Stimulated activated effector memory CD8-positive, alpha-beta T cell treated with anti-CD3 and anti-CD28 coated beads, Interleukin-12 subunit alpha, Interleukin-12 subunit beta, amount 100 ng/mL, for 72 hours (primary cell): ENCODE results near the gene ANO1.

Source experiments
- ATAC-seq: fragments of 150-1000 bp; cut with Tn5 transposase; 2 replicates; pipeline ENCODE4 v1.10.0; 2021
- DNase-seq, 2 donors: peaks; one replicate each; pipeline ENCODE4 v3.0.0; 2021 to 2022; ENCODE audit warnings: low spot score in 2 of 2
- H3K27ac Mint-ChIP-seq: one replicate; pipeline ENCODE4 v1.8.0; 2022; ENCODE audit warnings: mild to moderate bottlenecking, mixed read lengths
- H3K36me3 Mint-ChIP-seq: one replicate; pipeline ENCODE4 v1.8.0; 2022; ENCODE audit warnings: mild to moderate bottlenecking, mixed read lengths
- H3K4me1 Mint-ChIP-seq: one replicate; pipeline ENCODE4 v1.8.0; 2022; ENCODE audit warnings: mixed read lengths
- H3K4me3 Mint-ChIP-seq: one replicate; pipeline ENCODE4 v1.8.0; 2022; ENCODE audit warnings: mild to moderate bottlenecking, mixed read lengths
- H3K9me3 Mint-ChIP-seq: one replicate; pipeline ENCODE4 v1.8.0; 2022; ENCODE audit warnings: mixed read lengths

Gene ANO1

GRCh38 chr11:70176940-70177689 is 99.0 kb downstream of the ANO1 start:
- Mint-ChIP-seq H3K27ac (no peak overlapping the region), H3K36me3 (no peaks in the 10 kb centered on the region), H3K4me1 (no peaks in the 10 kb centered on the region), H3K9me3 (no peaks in the 10 kb centered on the region), H3K4me3 (no peak overlapping the region)
- DNase-seq: peak; percentile 54 to 79
- peak; percentile 53 for ATAC-seq

- no peaks in the 10 kb centered on the region for H3K36me3 Mint-ChIP-seq
- no peak overlapping the region for H3K4me3 Mint-ChIP-seq
- H3K4me1 Mint-ChIP-seq: no peaks in the 10 kb centered on the region
These were observed 102.8 kb downstream of the ANO1 start for GRCh38 chr11:70180906-70181305.

GRCh38 chr11:70182266-70182665 is 104.1 kb downstream of the ANO1 start:
- Mint-ChIP-seq H3K36me3 (no peaks in the 10 kb centered on the region), H3K4me1 (no peaks in the 10 kb centered on the region), H3K27ac (no peak overlapping the region), H3K4me3 (no peak overlapping the region), H3K9me3 (no peaks in the 10 kb centered on the region)
- no peak for ATAC-seq
- no peak for DNase-seq

More at GRCh38 chr11:70180906-70181305, 102.8 kb downstream of the ANO1 start:
- no peak for DNase-seq
- no peak for ATAC-seq
- no peaks in the 10 kb centered on the region for H3K9me3 Mint-ChIP-seq
- no peak overlapping the region for H3K27ac Mint-ChIP-seq

GRCh38 chr11:70183032-70183431 is 104.9 kb downstream of the ANO1 start:
- DNase-seq (no peak), ATAC-seq (no peak)
- no peaks in the 10 kb centered on the region for H3K4me1 Mint-ChIP-seq
- no peaks in the 10 kb centered on the region for H3K36me3 Mint-ChIP-seq
- no peak overlapping the region for H3K27ac Mint-ChIP-seq
- H3K9me3 Mint-ChIP-seq: no peaks in the 10 kb centered on the region
- no peak overlapping the region for H3K4me3 Mint-ChIP-seq

GRCh38 chr11:70183483-70184176 is 105.5 kb downstream of the ANO1 start:
- H3K4me1 Mint-ChIP-seq: no peaks in the 10 kb centered on the region
- no peaks in the 10 kb centered on the region for H3K9me3 Mint-ChIP-seq
- H3K36me3 Mint-ChIP-seq: no peaks in the 10 kb centered on the region
- H3K27ac Mint-ChIP-seq: no peak overlapping the region
- DNase-seq (no peak), ATAC-seq (no peak)
- H3K4me3 Mint-ChIP-seq: no peak overlapping the region

- H3K27ac Mint-ChIP-seq: no peak overlapping the region
- no peaks in the 10 kb centered on the region for H3K4me1 Mint-ChIP-seq
- ATAC-seq: no peak
- H3K36me3 Mint-ChIP-seq: no peaks in the 10 kb centered on the region
- no peak for DNase-seq
- H3K9me3 Mint-ChIP-seq: no peaks in the 10 kb centered on the region
- no peak overlapping the region for H3K4me3 Mint-ChIP-seq
These were observed 106.3 kb downstream of the ANO1 start for GRCh38 chr11:70184396-70184795.

GRCh38 chr11:70185348-70186055 is 107.4 kb downstream of the ANO1 start:
- no peak for DNase-seq
- Mint-ChIP-seq H3K4me1 (no peaks in the 10 kb centered on the region), H3K27ac (no peak overlapping the region), H3K9me3 (no peaks in the 10 kb centered on the region), H3K4me3 (no peak overlapping the region), H3K36me3 (no peaks in the 10 kb centered on the region)
- ATAC-seq: no peak

- Mint-ChIP-seq H3K27ac (no peak overlapping the region), H3K36me3 (no peaks in the 10 kb centered on the region), H3K9me3 (no peaks in the 10 kb centered on the region), H3K4me3 (no peak overlapping the region), H3K4me1 (peaks cover 5% of the 10 kb centered on the region)
- no peak for DNase-seq
- ATAC-seq: no peak
These were observed 108.3 kb downstream of the ANO1 start for GRCh38 chr11:70186420-70186819.

- no peak for ATAC-seq
- no peaks in the 10 kb centered on the region for H3K36me3 Mint-ChIP-seq
- H3K9me3 Mint-ChIP-seq: no peaks in the 10 kb centered on the region
- H3K27ac Mint-ChIP-seq: no peak overlapping the region
- no peak overlapping the region for H3K4me3 Mint-ChIP-seq
- peaks cover 8% of the 10 kb centered on the region for H3K4me1 Mint-ChIP-seq
- DNase-seq: no peak
These were observed 108.8 kb downstream of the ANO1 start for GRCh38 chr11:70186936-70187335.

GRCh38 chr11:70187771-70188170 is 109.7 kb downstream of the ANO1 start:
- H3K4me1 Mint-ChIP-seq: peaks cover 8% of the 10 kb centered on the region

GRCh38 chr11:70189622-70190021 is 111.5 kb downstream of the ANO1 start:
- no peaks in the 10 kb centered on the region for H3K36me3 Mint-ChIP-seq
- no peak overlapping the region for H3K4me3 Mint-ChIP-seq
- DNase-seq: no peak
- no peaks in the 10 kb centered on the region for H3K9me3 Mint-ChIP-seq
- ATAC-seq: no peak
- H3K27ac Mint-ChIP-seq: no peak overlapping the region
- peaks cover 8% of the 10 kb centered on the region for H3K4me1 Mint-ChIP-seq

More at GRCh38 chr11:70187771-70188170, 109.7 kb downstream of the ANO1 start:
- no peak for DNase-seq
- H3K9me3 Mint-ChIP-seq: no peaks in the 10 kb centered on the region
- no peak for ATAC-seq
- H3K27ac Mint-ChIP-seq: no peak overlapping the region
- H3K36me3 Mint-ChIP-seq: no peaks in the 10 kb centered on the region
- no peak overlapping the region for H3K4me3 Mint-ChIP-seq

- Mint-ChIP-seq H3K27ac (no peak overlapping the region), H3K4me3 (no peak overlapping the region), H3K4me1 (peaks cover 14% of the 10 kb centered on the region), H3K9me3 (no peaks in the 10 kb centered on the region), H3K36me3 (no peaks in the 10 kb centered on the region)
- DNase-seq (peak; percentile 57 to 80), ATAC-seq (peak; percentile 80)
These were observed 113.5 kb downstream of the ANO1 start for GRCh38 chr11:70191495-70192140.

- H3K27ac Mint-ChIP-seq: no peak overlapping the region
- no peak overlapping the region for H3K4me3 Mint-ChIP-seq
- peaks cover 14% of the 10 kb centered on the region for H3K4me1 Mint-ChIP-seq
- H3K36me3 Mint-ChIP-seq: no peaks in the 10 kb centered on the region
- ATAC-seq: no peak
- no peaks in the 10 kb centered on the region for H3K9me3 Mint-ChIP-seq
- no peak for DNase-seq
These were observed 114.7 kb downstream of the ANO1 start for GRCh38 chr11:70192666-70193410.

GRCh38 chr11:70193411-70194292 is 115.5 kb downstream of the ANO1 start:
- H3K4me1 Mint-ChIP-seq: peaks cover 14% of the 10 kb centered on the region
- ATAC-seq: no peak
- no peak overlapping the region for H3K4me3 Mint-ChIP-seq
- H3K36me3 Mint-ChIP-seq: no peaks in the 10 kb centered on the region
- H3K9me3 Mint-ChIP-seq: no peaks in the 10 kb centered on the region
- H3K27ac Mint-ChIP-seq: no peak overlapping the region
- DNase-seq: no peak
